Gastrocnemius medialis (tissue), 4 donors: ENCODE data around the gene PPP1R16B. TPM values are rescaled to one million over a fixed set of nuclear protein-coding genes. Genes with fewer than 3 reads are reported as not detected.

Experiments used
- ATAC-seq, 2 donors: fragments of 150-250 bp; one replicate each; pipeline ENCODE4 v1.9.1; 2016
- DNase-seq, 2 donors: peaks; one replicate each; pipeline ENCODE4 v3.0.0-alpha.2; 2019
- H3K27ac ChIP-seq, 4 donors: fragments of 200-600 bp; sonication (generic); 1 replicate in 1 of 4; 2 replicates in 3 of 4; pipeline ENCODE4 v1.5.1; 2016 to 2018; ENCODE audit warnings: mild to moderate bottlenecking in 2 of 4, moderate library complexity in 1 of 4
- H3K27me3 ChIP-seq, 3 donors: fragments of 200-600 bp; sonication (generic) in 2 of 3; 1 replicate in 1 of 3; 2 replicates in 2 of 3; pipeline versions ENCODE4 v1.5.1 to v1.6.0; 2016 to 2019; ENCODE audit warnings: mild to moderate bottlenecking in 1 of 3, moderate library complexity in 1 of 3
- H3K36me3 ChIP-seq, 2 donors: fragments of 200-600 bp; sonication (generic) in 1 of 2; one replicate each; pipeline ENCODE4 v1.5.1; 2017 to 2018
- H3K4me1 ChIP-seq, 2 donors: fragments of 200-600 bp; sonication (generic) in 1 of 2; one replicate each; pipeline ENCODE4 v1.5.1; 2016 to 2017; ENCODE audit warnings: mild to moderate bottlenecking in 2 of 2
- H3K4me3 ChIP-seq, 4 donors: fragments of 200-600 bp; sonication (generic) in 3 of 4; 1 replicate in 1 of 4; 2 replicates in 3 of 4; pipeline ENCODE4 v1.5.1; 2016 to 2019; ENCODE audit warnings: mild to moderate bottlenecking in 2 of 4
- H3K9me3 ChIP-seq, 3 donors: fragments of 200-600 bp; sonication (generic) in 2 of 3; 1 replicate in 1 of 3; 2 replicates in 2 of 3; pipeline ENCODE4 v1.5.1; 2016 to 2019
- POLR2A ChIP-seq, 2 donors: fragments of 450-650 bp; IDR thresholded peaks; one replicate each; pipeline ENCODE4 v1.6.1; 2017; ENCODE audit warnings: antibody characterized with exemption in 2 of 2, mild to moderate bottlenecking in 2 of 2, moderate library complexity in 2 of 2
- in situ Hi-C, 4 donors: fragments of 200-750 bp; cut with MboI; loops; one replicate each; pipeline versions ENCODE4 v1.15.0 to v1.8.0; 2017; ENCODE audit warnings: low sequenced_read_pairs in 4 of 4
- intact Hi-C: fragments of 100-400 bp; cut with DNase I; formaldehyde crosslinking; loops from one replicate; pipeline ENCODE4 v1.15.1; 2023; ENCODE audit warnings: low total_unique reads
- total RNA-seq, 4 donors: library from RNA; depleted of rRNA; stranded (reverse); fragments of >200 nt; gene quantifications; one replicate each; pipeline versions ENCODE4 v1.1.0 to v1.2.3, GENCODE V29; 2016
- TF ChIP-seq, protein P1 (sequence below), 5 experiments: fragments of 450-650 bp in 3 of 5; fragments of 200-600 bp in 2 of 5; sonication (generic) in 2 of 5; IDR thresholded peaks in 4 of 5; conservative IDR thresholded peaks in 1 of 5; 1 replicate in 4 of 5; 2 replicates in 1 of 5; pipeline ENCODE4 v1.5.1; 2016 to 2019; ENCODE audit warnings: antibody characterized with exemption in 5 of 5, mild to moderate bottlenecking in 3 of 5, moderate library complexity in 3 of 5

The PPP1R16B gene
- total RNA-seq, 4 donors from 2014 or later, result 0.16 to 2.4 (median 0.59) TPM

DNA sequence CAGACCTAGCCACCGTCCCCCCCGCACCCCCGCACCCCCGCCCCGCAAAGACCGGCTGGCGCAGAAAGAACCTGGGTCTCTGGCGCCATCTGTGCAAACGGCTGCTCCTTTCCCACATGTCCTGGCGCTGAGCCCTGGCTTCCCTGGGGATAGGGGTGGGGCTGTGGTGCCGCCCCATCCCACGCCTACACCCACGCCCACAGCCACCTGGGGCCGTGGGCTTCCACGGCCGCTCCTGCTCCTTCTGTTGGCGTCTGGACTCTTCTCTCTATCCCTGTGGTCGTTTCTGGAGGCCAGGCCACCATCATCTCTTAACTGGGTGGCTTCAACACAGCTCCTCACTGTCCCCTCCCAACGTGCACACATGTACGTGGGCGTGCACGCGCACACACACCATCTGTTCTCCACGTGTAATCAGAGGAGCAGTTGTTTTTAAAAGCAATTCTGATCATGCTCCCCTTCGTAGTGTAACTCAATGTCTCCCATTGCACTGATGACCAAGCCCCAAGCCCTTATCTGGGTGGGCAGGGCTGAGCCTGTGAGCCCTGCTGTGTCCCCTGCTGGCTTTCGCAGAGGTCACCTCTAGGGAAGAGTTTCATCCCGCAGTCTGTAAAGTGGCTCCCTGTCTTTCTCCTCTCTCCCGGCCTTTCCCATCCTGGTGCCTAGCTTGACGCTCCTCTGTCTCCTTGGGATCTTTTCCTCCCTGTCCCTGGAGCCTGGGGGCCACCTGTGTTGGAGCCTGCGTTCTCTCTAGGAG lies 88.8 kb downstream of the PPP1R16B start:
- H3K27ac ChIP-seq, result no peak overlapping the region
- H3K4me1 ChIP-seq, result no peaks in the 10 kb centered on the region
- ATAC-seq (no peak), DNase-seq (no peak)
- intact Hi-C loops (loop anchor here (10.0 kb wide), 1 partner anchor 249 kb away; no protein-coding TSS in a partner anchor), in situ Hi-C loops (loop anchor here in 1 of 4 donors (25.0 kb wide), 1 partner anchor 257 kb away; no protein-coding TSS in a partner anchor)
- no peaks in the 10 kb centered on the region for H3K36me3 ChIP-seq
- H3K27me3 ChIP-seq, result peaks cover 0 to 7% (median 0%) of the 10 kb centered on the region in 3 donors
- no peaks in the 10 kb centered on the region for H3K9me3 ChIP-seq
- TF ChIP-seq, protein P1, sequence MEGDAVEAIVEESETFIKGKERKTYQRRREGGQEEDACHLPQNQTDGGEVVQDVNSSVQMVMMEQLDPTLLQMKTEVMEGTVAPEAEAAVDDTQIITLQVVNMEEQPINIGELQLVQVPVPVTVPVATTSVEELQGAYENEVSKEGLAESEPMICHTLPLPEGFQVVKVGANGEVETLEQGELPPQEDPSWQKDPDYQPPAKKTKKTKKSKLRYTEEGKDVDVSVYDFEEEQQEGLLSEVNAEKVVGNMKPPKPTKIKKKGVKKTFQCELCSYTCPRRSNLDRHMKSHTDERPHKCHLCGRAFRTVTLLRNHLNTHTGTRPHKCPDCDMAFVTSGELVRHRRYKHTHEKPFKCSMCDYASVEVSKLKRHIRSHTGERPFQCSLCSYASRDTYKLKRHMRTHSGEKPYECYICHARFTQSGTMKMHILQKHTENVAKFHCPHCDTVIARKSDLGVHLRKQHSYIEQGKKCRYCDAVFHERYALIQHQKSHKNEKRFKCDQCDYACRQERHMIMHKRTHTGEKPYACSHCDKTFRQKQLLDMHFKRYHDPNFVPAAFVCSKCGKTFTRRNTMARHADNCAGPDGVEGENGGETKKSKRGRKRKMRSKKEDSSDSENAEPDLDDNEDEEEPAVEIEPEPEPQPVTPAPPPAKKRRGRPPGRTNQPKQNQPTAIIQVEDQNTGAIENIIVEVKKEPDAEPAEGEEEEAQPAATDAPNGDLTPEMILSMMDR (IDR thresholded peaks at IDR 0.05 in 4 of 5, conservative IDR thresholded peaks at IDR 0.05 in 1 of 5), result peak in 1 of 5 experiments; percentile 23
- no peak for TF ChIP-seq POLR2A (IDR thresholded peaks at IDR 0.05)
- no peak overlapping the region for H3K4me3 ChIP-seq

- ATAC-seq, result no peak
- Histone ChIP-seq H3K4me3 (no peak overlapping the region), H3K27me3 (peaks cover 0 to 7% (median 0%) of the 10 kb centered on the region in 3 donors), H3K27ac (no peak overlapping the region), H3K9me3 (no peaks in the 10 kb centered on the region), H3K4me1 (no peaks in the 10 kb centered on the region), H3K36me3 (no peaks in the 10 kb centered on the region)
- intact Hi-C loops, result loop anchor here (10.0 kb wide), 1 partner anchor 251 kb away; no protein-coding TSS in a partner anchor
- TF ChIP-seq POLR2A (IDR thresholded peaks at IDR 0.05), result no peak
- TF ChIP-seq, protein P1 (IDR thresholded peaks at IDR 0.05 in 4 of 5, conservative IDR thresholded peaks at IDR 0.05 in 1 of 5), result no peak
- in situ Hi-C loops, result loop anchor here in 1 of 4 donors (25.0 kb wide), 1 partner anchor 258 kb away; no protein-coding TSS in a partner anchor
- DNase-seq, result no peak
Measured at GRCh38 chr20:38895098-38895949, 89.8 kb downstream of the PPP1R16B start.

- Histone ChIP-seq H3K9me3 (no peaks in the 10 kb centered on the region), H3K4me1 (no peaks in the 10 kb centered on the region), H3K4me3 (no peak overlapping the region), H3K27ac (no peak overlapping the region), H3K36me3 (no peaks in the 10 kb centered on the region), H3K27me3 (peaks cover 0 to 7% (median 0%) of the 10 kb centered on the region in 3 donors)
- intact Hi-C loops, result loop anchor here (10.0 kb wide), 1 partner anchor 251 kb away; no protein-coding TSS in a partner anchor
- TF ChIP-seq, protein P1 (IDR thresholded peaks at IDR 0.05 in 4 of 5, conservative IDR thresholded peaks at IDR 0.05 in 1 of 5), result no peak
- TF ChIP-seq POLR2A (IDR thresholded peaks at IDR 0.05), result no peak
- ATAC-seq (no peak), DNase-seq (no peak)
- in situ Hi-C loops, result loop anchor here in 1 of 4 donors (25.0 kb wide), 1 partner anchor 259 kb away; no protein-coding TSS in a partner anchor
Measured at GRCh38 chr20:38896009-38896594, 90.6 kb downstream of the PPP1R16B start.

GRCh38 chr20:38897267-38897666 lies 91.8 kb downstream of the PPP1R16B start:
- Histone ChIP-seq H3K27me3 (peaks cover 0 to 7% (median 0%) of the 10 kb centered on the region in 3 donors), H3K4me3 (no peak overlapping the region), H3K9me3 (no peaks in the 10 kb centered on the region), H3K4me1 (no peaks in the 10 kb centered on the region), H3K27ac (no peak overlapping the region), H3K36me3 (no peaks in the 10 kb centered on the region)
- intact Hi-C loops (loop anchor here (10.0 kb wide), 1 partner anchor 252 kb away; no protein-coding TSS in a partner anchor), in situ Hi-C loops (loop anchor here in 1 of 4 donors (25.0 kb wide), 1 partner anchor 260 kb away; no protein-coding TSS in a partner anchor)
- DNase-seq (no peak), ATAC-seq (no peak)
- TF ChIP-seq, protein P1 (IDR thresholded peaks at IDR 0.05 in 4 of 5, conservative IDR thresholded peaks at IDR 0.05 in 1 of 5), result no peak
- no peak for TF ChIP-seq POLR2A (IDR thresholded peaks at IDR 0.05)
